BJ (cell line): ENCODE results near the gene RUSF1. TPM values are rescaled to one million over a fixed set of nuclear protein-coding genes. Genes with fewer than 3 reads are reported as not detected.
"Not testable (repeated sequence)": the region's sequence is repeated elsewhere in the genome, so short reads cannot be mapped to it uniquely, and the experiment has no call there.

Experiments used
- CTCF ChIA-PET: fragments of 350-600 bp; formaldehyde crosslinking; extraction: SDS; loops from one replicate; lab custom pipeline; 2021; ENCODE audit warnings: antibody characterized with exemption, inconsistent platforms; lab: Yijun Ruan, JAX
- POLR2A ChIA-PET: fragments of 300-600 bp; sonication (Branson Sonifier 250); formaldehyde crosslinking; extraction: SDS; loops from one replicate; lab custom pipeline; 2021; ENCODE audit warnings: antibody characterized with exemption; lab: Charles Lee
- DNase-seq: peaks from one replicate; pipeline ENCODE4 v3.0.0-alpha.2; 2011; ENCODE audit warnings: low read depth
- H3K27me3 ChIP-seq: 2 replicates; pipeline ENCODE4 v1.6.0; 2011; ENCODE audit warnings: low read length; ENCODE audit not compliant: control insufficient read depth, insufficient read depth
- H3K36me3 ChIP-seq: 2 replicates; pipeline ENCODE4 v1.5.1; 2011; ENCODE audit warnings: low read length; ENCODE audit not compliant: control insufficient read depth, insufficient read depth
- H3K4me3 ChIP-seq: 2 replicates; pipeline ENCODE4 v1.5.1; 2011; ENCODE audit warnings: low read depth, mild to moderate bottlenecking, control low read depth, low read length
- CTCF ChIP-seq: IDR thresholded peaks from 2 replicates; pipeline ENCODE4 v1.5.1; 2011; ENCODE audit warnings: low read depth, mild to moderate bottlenecking, control low read depth, inconsistent platforms, low read length, moderate library complexity; ENCODE audit not compliant: insufficient read depth
- polyA plus RNA-seq: library from polyadenylated mRNA; depleted of rRNA; stranded (reverse); fragments of >200 nt; gene quantifications from 2 replicates; pipeline ENCODE4 v1.2.3, GENCODE V29; 2011

RUSF1 gene
- polyA plus RNA-seq, 1 experiment: 56.4 TPM

- CTCF ChIA-PET: no interaction called here
- Histone ChIP-seq H3K36me3 (no peaks in the 10 kb centered on the region), H3K4me3 (no peak overlapping the region), H3K27me3 (peaks cover 16% of the 10 kb centered on the region)
- no peak for DNase-seq
- TF ChIP-seq CTCF: no peak
- POLR2A ChIA-PET: no interaction called here
Measured at GRCh38 chr16:31525113-31525512, 16.9 kb upstream of the RUSF1 start.

GRCh38 chr16:31523768-31524167 lies 15.6 kb upstream of the RUSF1 start:
- POLR2A ChIA-PET, H3K4me3 ChIP-seq, H3K27me3 ChIP-seq, DNase-seq, CTCF ChIA-PET, H3K36me3 ChIP-seq: not testable (repeated sequence)

- DNase-seq: no peak
- POLR2A ChIA-PET: no interaction called here
- TF ChIP-seq CTCF: no peak
- Histone ChIP-seq H3K27me3 (no peaks in the 10 kb centered on the region; the same call in 1 of the 2 replicates), H3K36me3 (no peaks in the 10 kb centered on the region), H3K4me3 (no peak overlapping the region)
- CTCF ChIA-PET: no interaction called here
Measured at GRCh38 chr16:31522071-31522470, 13.9 kb upstream of the RUSF1 start.

GRCh38 chr16:31521368-31521767 lies 13.2 kb upstream of the RUSF1 start:
- no peak for TF ChIP-seq CTCF
- Histone ChIP-seq H3K36me3 (no peaks in the 10 kb centered on the region), H3K27me3 (no peaks in the 10 kb centered on the region; the same call in 1 of the 2 replicates), H3K4me3 (no peak overlapping the region)
- CTCF ChIA-PET: interaction anchor here (1.0 kb wide), 1 partner anchor 18 kb away, joined by 3 read pairs; no protein-coding TSS in a partner anchor
- POLR2A ChIA-PET: no interaction called here
- no peak for DNase-seq

- POLR2A ChIA-PET: no interaction called here
- DNase-seq: no peak
- CTCF ChIA-PET: interaction anchor here (0.7 kb wide), 1 partner anchor 12 kb away, joined by 3 read pairs; the partner anchor contains the start of gene RUSF1
- Histone ChIP-seq H3K36me3 (no peaks in the 10 kb centered on the region), H3K27me3 (peaks cover 1% of the 10 kb centered on the region; the same call in 1 of the 2 replicates), H3K4me3 (no peak overlapping the region)
- no peak for TF ChIP-seq CTCF
Measured at GRCh38 chr16:31519759-31520431, 11.7 kb upstream of the RUSF1 start.
